WTC11 (cell line): ENCODE measurements around the gene GAK. TPM values are rescaled to one million over a fixed set of nuclear protein-coding genes. Genes with fewer than 3 reads are reported as not detected.

Source experiments
- ARID4B ChIP-seq: sonication (generic); formaldehyde crosslinking; IDR thresholded peaks from 2 replicates; pipeline ENCODE4 v1.8.0; 2023; ENCODE audit warnings: missing genetic modification reagents, mild to moderate bottlenecking, borderline replicate concordance
- CREM ChIP-seq: sonication (generic); formaldehyde crosslinking; IDR thresholded peaks from 2 replicates; pipeline ENCODE4 v1.8.1; 2022; ENCODE audit warnings: mild to moderate bottlenecking, missing genetic modification reagents, moderate library complexity
- FOXJ3 ChIP-seq: sonication (generic); formaldehyde crosslinking; IDR thresholded peaks from 2 replicates; pipeline ENCODE4 v1.9.0; 2021; ENCODE audit warnings: missing genetic modification reagents, mild to moderate bottlenecking, borderline replicate concordance
- FOXK1 ChIP-seq: sonication (generic); formaldehyde crosslinking; IDR thresholded peaks from 2 replicates; pipeline ENCODE4 v1.8.0; 2022; ENCODE audit warnings: mild to moderate bottlenecking, moderate library complexity, missing genetic modification reagents
- HMGXB4 ChIP-seq: sonication (generic); formaldehyde crosslinking; IDR thresholded peaks from 2 replicates; pipeline ENCODE4 v1.8.1; 2023; ENCODE audit warnings: mild to moderate bottlenecking, moderate library complexity, missing genetic modification reagents
- OVOL2 ChIP-seq: fragments of 250-450 bp; sonication (Bioruptor Pico); IDR thresholded peaks from 2 replicates; pipeline ENCODE4 v1.9.0; 2021; ENCODE audit warnings: mild to moderate bottlenecking, borderline replicate concordance
- RELA ChIP-seq: sonication (generic); formaldehyde crosslinking; IDR thresholded peaks from 2 replicates; pipeline ENCODE4 v1.8.1; 2022; ENCODE audit warnings: missing genetic modification reagents, mild to moderate bottlenecking, borderline replicate concordance
- SMAD4 ChIP-seq: sonication (generic); formaldehyde crosslinking; IDR thresholded peaks from 2 replicates; pipeline ENCODE4 v1.8.0; 2022; ENCODE audit warnings: mild to moderate bottlenecking, missing genetic modification reagents
- TEAD1 ChIP-seq: sonication (generic); formaldehyde crosslinking; IDR thresholded peaks from 2 replicates; pipeline ENCODE4 v1.8.0; 2022; ENCODE audit warnings: mild to moderate bottlenecking, missing genetic modification reagents
- TEAD4 ChIP-seq: sonication (generic); formaldehyde crosslinking; IDR thresholded peaks from 2 replicates; pipeline ENCODE4 v1.8.0; 2022; ENCODE audit warnings: mild to moderate bottlenecking, missing genetic modification reagents
- USF2 ChIP-seq: sonication (generic); formaldehyde crosslinking; IDR thresholded peaks from 2 replicates; pipeline ENCODE4 v1.8.1; 2023; ENCODE audit warnings: mild to moderate bottlenecking, missing genetic modification reagents, moderate library complexity
- ZNF281 ChIP-seq: sonication (generic); formaldehyde crosslinking; IDR thresholded peaks from 2 replicates; pipeline ENCODE4 v1.8.0; 2023; ENCODE audit warnings: mild to moderate bottlenecking, missing genetic modification reagents
- ZNF423 ChIP-seq: fragments of 250-450 bp; sonication (Bioruptor Pico); IDR thresholded peaks from 2 replicates; pipeline ENCODE4 v2.1.2; 2022; ENCODE audit warnings: mild to moderate bottlenecking, moderate library complexity
- ZNF512 ChIP-seq: sonication (generic); formaldehyde crosslinking; IDR thresholded peaks from 2 replicates; pipeline ENCODE4 v1.8.1; 2022; ENCODE audit warnings: missing genetic modification reagents, borderline replicate concordance
- total RNA-seq: library from RNA; stranded (reverse); gene quantifications from 3 replicates; pipeline ENCODE4 v1.2.3, GENCODE V29; 2021
- TF ChIP-seq, protein P1 (sequence below): fragments of 250-450 bp; sonication (Bioruptor Pico); IDR thresholded peaks from 2 replicates; pipeline ENCODE4 v1.9.0; 2021; ENCODE audit warnings: mild to moderate bottlenecking
- TF ChIP-seq, protein P2 (sequence below): fragments of 250-450 bp; sonication (Bioruptor Pico); IDR thresholded peaks from 2 replicates; pipeline ENCODE4 v1.8.0; 2021; ENCODE audit warnings: mild to moderate bottlenecking
- TF ChIP-seq, protein P3 (sequence below): sonication (generic); formaldehyde crosslinking; IDR thresholded peaks from 2 replicates; pipeline ENCODE4 v1.8.0; 2022; ENCODE audit warnings: mild to moderate bottlenecking, missing genetic modification reagents

GAK gene
- total RNA-seq, 1 experiment from 2014 or later: 121 TPM

DNA sequence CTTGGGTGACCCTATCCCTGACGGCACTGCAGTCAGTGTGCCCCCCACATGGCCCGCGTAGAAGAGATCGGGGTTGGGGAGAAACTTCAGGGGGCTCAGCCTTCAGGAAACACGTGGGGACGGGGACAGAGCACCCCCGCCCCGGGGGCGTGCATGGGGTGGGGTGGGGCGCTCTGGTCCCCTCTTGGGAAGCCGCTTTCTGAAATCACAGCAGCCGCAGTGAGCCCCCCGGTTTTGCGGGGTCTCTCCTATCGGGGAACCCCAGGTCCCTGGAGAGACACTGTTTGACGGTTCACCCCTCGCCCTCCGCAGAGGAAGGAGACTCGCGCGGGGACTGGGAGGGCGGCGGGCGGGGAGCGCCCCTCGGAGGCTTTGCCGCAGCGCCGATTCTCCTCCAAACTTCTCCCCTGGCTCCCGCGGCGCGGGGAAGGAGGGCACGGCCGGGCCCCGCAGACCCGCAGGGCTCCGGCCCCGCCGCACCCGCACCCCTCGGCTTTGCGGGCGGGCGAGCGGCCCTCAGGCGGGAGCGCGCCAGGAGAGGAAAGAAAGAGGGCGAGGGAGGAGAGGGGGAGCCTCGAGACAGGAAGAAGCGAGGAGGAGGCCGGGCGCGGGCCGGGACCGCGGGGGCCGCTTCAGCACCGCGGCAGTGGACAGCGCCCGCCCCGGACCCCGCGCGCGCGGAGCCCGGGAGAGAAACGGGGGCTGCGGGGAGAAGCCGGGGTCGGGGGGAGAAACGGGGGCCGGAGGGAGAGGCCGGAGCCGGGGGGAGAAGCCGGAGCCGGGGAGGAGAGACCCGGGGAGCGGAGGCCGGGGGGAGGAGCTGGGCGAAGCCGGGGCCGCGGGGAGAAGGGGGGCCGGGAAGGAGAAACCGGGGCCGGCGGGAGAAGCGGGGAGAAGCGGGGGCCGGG, 106.8 kb downstream of the GAK start (continued):
- no peak for TF ChIP-seq HMGXB4 (CRISPR knock-in tag)
- TF ChIP-seq ZNF281 (CRISPR knock-in tag): no peak
- TF ChIP-seq ARID4B (CRISPR knock-in tag): 0 out of 2 replicates have a peak, but pooled peaks have one; percentile 69
- TF ChIP-seq CREM (CRISPR knock-in tag): no peak
- peak; percentile 33; the same call in 1 of the 2 replicates for TF ChIP-seq FOXK1 (CRISPR knock-in tag)
- TF ChIP-seq, protein P1, sequence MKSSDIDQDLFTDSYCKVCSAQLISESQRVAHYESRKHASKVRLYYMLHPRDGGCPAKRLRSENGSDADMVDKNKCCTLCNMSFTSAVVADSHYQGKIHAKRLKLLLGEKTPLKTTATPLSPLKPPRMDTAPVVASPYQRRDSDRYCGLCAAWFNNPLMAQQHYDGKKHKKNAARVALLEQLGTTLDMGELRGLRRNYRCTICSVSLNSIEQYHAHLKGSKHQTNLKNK (CRISPR knock-in tag): no peak
- TF ChIP-seq TEAD4: 0 out of 2 replicates have a peak, but pooled peaks have one; percentile 31
- TF ChIP-seq OVOL2 (CRISPR knock-in tag): no peak
- TF ChIP-seq USF2: no peak
- TF ChIP-seq, protein P2, sequence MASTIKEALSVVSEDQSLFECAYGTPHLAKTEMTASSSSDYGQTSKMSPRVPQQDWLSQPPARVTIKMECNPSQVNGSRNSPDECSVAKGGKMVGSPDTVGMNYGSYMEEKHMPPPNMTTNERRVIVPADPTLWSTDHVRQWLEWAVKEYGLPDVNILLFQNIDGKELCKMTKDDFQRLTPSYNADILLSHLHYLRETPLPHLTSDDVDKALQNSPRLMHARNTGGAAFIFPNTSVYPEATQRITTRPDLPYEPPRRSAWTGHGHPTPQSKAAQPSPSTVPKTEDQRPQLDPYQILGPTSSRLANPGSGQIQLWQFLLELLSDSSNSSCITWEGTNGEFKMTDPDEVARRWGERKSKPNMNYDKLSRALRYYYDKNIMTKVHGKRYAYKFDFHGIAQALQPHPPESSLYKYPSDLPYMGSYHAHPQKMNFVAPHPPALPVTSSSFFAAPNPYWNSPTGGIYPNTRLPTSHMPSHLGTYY: no peak
- peak; percentile 71; the same call in 1 of the 2 replicates for TF ChIP-seq TEAD1 (CRISPR knock-in tag)
- no peak for TF ChIP-seq SMAD4
- no peak for TF ChIP-seq ZNF512 (CRISPR knock-in tag)
- no peak for TF ChIP-seq RELA (CRISPR knock-in tag)
- TF ChIP-seq, protein P3, sequence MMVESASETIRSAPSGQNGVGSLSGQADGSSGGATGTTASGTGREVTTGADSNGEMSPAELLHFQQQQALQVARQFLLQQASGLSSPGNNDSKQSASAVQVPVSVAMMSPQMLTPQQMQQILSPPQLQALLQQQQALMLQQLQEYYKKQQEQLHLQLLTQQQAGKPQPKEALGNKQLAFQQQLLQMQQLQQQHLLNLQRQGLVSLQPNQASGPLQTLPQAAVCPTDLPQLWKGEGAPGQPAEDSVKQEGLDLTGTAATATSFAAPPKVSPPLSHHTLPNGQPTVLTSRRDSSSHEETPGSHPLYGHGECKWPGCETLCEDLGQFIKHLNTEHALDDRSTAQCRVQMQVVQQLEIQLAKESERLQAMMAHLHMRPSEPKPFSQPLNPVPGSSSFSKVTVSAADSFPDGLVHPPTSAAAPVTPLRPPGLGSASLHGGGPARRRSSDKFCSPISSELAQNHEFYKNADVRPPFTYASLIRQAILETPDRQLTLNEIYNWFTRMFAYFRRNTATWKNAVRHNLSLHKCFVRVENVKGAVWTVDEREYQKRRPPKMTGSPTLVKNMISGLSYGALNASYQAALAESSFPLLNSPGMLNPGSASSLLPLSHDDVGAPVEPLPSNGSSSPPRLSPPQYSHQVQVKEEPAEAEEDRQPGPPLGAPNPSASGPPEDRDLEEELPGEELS (CRISPR knock-in tag): peak; percentile 59; the same call in 1 of the 2 replicates
- TF ChIP-seq ZNF423 (CRISPR knock-in tag): no peak
- TF ChIP-seq FOXJ3 (CRISPR knock-in tag): no peak
- TF ChIP-seq, all 79 proteins: peak for 9
